Measurements from ENCODE around the gene KIF19.

DNA sequence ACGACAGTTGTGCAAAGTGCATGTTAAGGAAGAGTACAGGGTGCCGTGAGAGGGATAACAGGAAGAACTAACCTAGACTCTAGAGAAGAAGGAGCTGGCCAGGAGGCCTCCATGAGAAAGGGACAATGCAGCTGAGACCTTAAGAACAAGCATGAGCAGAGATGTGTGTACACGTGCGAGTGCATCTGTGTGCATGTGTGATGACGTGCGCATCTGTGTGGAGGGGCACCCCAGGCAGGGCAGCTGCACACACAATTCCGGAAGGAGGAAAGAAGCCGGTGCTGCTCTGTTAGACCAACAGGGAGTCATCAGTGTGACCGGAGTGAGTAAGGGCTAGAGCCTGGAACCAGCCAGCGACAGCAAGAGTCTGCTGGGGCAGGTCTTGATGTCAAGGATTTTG lies 7.6 kb upstream of the KIF19 start:
- TF ChIP-seq, protein P1, sequence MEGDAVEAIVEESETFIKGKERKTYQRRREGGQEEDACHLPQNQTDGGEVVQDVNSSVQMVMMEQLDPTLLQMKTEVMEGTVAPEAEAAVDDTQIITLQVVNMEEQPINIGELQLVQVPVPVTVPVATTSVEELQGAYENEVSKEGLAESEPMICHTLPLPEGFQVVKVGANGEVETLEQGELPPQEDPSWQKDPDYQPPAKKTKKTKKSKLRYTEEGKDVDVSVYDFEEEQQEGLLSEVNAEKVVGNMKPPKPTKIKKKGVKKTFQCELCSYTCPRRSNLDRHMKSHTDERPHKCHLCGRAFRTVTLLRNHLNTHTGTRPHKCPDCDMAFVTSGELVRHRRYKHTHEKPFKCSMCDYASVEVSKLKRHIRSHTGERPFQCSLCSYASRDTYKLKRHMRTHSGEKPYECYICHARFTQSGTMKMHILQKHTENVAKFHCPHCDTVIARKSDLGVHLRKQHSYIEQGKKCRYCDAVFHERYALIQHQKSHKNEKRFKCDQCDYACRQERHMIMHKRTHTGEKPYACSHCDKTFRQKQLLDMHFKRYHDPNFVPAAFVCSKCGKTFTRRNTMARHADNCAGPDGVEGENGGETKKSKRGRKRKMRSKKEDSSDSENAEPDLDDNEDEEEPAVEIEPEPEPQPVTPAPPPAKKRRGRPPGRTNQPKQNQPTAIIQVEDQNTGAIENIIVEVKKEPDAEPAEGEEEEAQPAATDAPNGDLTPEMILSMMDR (IDR thresholded peaks at IDR 0.05) = no peak
- no peak for TF ChIP-seq POLR2A (IDR thresholded peaks at IDR 0.05)
